Central memory CD4-positive, alpha-beta T cell (primary cell): ENCODE data around the gene SPSB2.
A peak's percentile ranks its signal among the peaks of the same experiment; 100 is the strongest.
"Not testable (repeated sequence)": the region's sequence is repeated elsewhere in the genome, so short reads cannot be mapped to it uniquely, and the experiment has no call there.

ENCODE experiments used
- DNase-seq: peaks from one replicate; pipeline ENCODE4 v3.0.0; 2022

The SPSB2 gene

DNA sequence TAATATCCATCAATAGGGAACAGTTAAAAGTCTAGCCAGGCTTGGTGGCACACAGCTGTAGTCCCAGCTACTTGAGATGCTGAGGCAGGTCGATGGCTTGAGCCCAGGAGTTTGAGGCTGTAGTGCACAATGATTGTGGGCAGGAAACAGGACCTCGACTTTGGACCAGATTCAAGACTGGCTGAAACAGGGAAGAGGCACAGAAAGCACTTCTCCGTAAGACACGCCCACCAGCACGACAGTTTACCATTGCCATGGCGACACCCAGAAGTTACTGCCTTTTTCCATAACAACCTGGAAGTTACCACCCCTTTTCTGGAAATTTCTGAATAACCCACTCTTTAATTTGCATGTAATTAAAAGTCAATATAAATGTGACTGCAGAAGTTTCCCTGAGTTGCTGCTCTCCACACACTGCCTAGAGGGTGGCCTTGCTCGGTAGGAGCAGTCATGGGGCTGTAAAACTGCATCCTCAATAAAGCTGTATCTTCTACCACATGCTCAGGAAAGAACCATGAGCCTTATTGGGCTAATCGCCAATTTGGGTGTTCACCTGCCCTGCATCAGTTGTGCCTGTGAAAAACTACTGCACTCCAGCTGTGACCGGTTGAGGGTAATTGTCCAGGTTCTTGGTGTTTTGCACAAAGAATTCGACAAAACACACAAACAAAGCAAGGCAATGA, 26.9 kb upstream of the SPSB2 start:
- DNase-seq = no peak

GRCh38 chr12:6899427-6899826, 26.3 kb upstream of the SPSB2 start:
- no peak for DNase-seq

- no peak for DNase-seq
Observed at GRCh38 chr12:6896846-6897435, 23.8 kb upstream of the SPSB2 start.

DNA sequence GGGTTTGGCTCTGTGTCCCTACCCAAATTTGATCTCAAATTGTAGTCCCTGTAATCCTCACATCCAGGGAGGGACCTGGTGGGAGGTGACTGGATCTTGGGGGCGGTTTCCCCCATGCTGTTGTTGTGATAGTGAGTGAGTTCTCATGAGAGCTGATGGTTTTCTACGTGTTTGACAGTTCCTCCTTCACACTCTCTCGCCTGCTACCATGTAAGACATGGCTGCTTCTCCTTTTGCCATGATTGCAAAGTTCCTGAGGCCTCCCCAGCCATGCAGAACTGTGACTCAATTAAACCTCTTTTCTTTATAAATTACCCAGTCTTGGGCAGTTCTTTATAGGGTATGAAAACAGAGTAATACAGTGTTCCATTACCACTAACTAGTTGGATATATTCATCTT, 21.2 kb upstream of the SPSB2 start:
- DNase-seq = no peak

GRCh38 chr12:6892683-6893082, 19.6 kb upstream of the SPSB2 start:
- not testable (repeated sequence) for DNase-seq

GRCh38 chr12:6891646-6892001, 18.5 kb upstream of the SPSB2 start:
- DNase-seq = no peak

- peak; percentile 98 for DNase-seq
Observed at GRCh38 chr12:6890789-6891645, 17.9 kb upstream of the SPSB2 start.

- not testable (repeated sequence) for DNase-seq
Observed at GRCh38 chr12:6889775-6890573, 16.9 kb upstream of the SPSB2 start.

GRCh38 chr12:6888794-6889193, 15.7 kb upstream of the SPSB2 start:
- DNase-seq = not testable (repeated sequence)

GRCh38 chr12:6888360-6888759, 15.3 kb upstream of the SPSB2 start:
- DNase-seq = no peak

GRCh38 chr12:6887460-6887859, 14.4 kb upstream of the SPSB2 start:
- DNase-seq = no peak

- not testable (repeated sequence) for DNase-seq
Observed at GRCh38 chr12:6886206-6886999, 13.3 kb upstream of the SPSB2 start.

- no peak for DNase-seq
Observed at GRCh38 chr12:6884539-6884938, 11.4 kb upstream of the SPSB2 start.

- no peak for DNase-seq
Observed at GRCh38 chr12:6883683-6884082, 10.6 kb upstream of the SPSB2 start.

DNA sequence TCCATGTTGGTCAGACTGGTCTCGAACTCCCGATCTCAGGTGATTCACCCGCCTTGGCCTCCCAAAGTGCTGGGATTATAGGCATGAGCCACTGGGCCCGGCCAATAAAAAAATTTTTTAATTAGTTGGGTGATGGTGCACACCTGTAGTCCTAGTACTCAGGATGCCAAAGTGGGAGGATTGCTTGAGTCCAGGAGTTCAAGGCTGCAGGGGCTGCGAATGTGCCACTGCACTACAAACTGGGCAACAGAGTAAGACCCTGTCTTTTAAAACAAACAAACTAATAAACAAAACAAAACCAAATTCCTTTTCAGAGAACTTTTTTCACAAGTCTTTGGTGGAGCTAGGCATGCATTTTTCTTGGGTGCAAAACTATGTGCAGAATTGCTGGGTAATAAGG, 10.1 kb upstream of the SPSB2 start:
- DNase-seq = no peak

- DNase-seq = not testable (repeated sequence)
Observed at GRCh38 chr12:6879824-6880223, 6.7 kb upstream of the SPSB2 start.

GRCh38 chr12:6874015-6874368, 889 bp upstream of the SPSB2 start:
- DNase-seq = not testable (repeated sequence)

- peak; percentile 74 for DNase-seq
Observed at GRCh38 chr12:6872073-6873048, 742 bp downstream of the SPSB2 start.

GRCh38 chr12:6871052-6871957, 1.8 kb downstream of the SPSB2 start:
- no peak for DNase-seq

GRCh38 chr12:6870304-6870703, 2.8 kb downstream of the SPSB2 start:
- DNase-seq = not testable (repeated sequence)
